ENCODE data around the gene PCYT1A. TPM values are rescaled to one million over a fixed set of nuclear protein-coding genes. Genes with fewer than 3 reads are reported as not detected.

PCYT1A gene
- total RNA-seq, 1 experiment from 2014 or later = 52.2 TPM

- Mint-ChIP-seq H3K9me3 (ENCODE audit: unreplicated experiment) (no peaks in the 10 kb centered on the region), H3K4me1 (ENCODE audit: low read depth, unreplicated experiment) (no peaks in the 10 kb centered on the region), H3K36me3 (ENCODE audit: insufficient read depth, unreplicated experiment) (peaks cover 39% of the 10 kb centered on the region), H3K4me3 (ENCODE audit: unreplicated experiment) (no peak overlapping the region), H3K27me3 (ENCODE audit: insufficient read depth, unreplicated experiment) (no peaks in the 10 kb centered on the region), H3K27ac (ENCODE audit: unreplicated experiment) (no peak overlapping the region)
- Histone ChIP-seq H3K36me3 (ENCODE audit: control insufficient read depth, insufficient read depth, low read length) (no peaks in the 10 kb centered on the region), H3K27me3 (replicated peaks; ENCODE audit: control insufficient read depth, insufficient read depth, low read length) (no peaks in the 10 kb centered on the region), H3K9me3 (no peaks in the 10 kb centered on the region), H3K4me3 (ENCODE audit: low read depth, low read length) (no peak overlapping the region), H3K4me1 (no peaks in the 10 kb centered on the region)
- DNase-seq = no peak
- intact Hi-C loops (cut with micrococcal nuclease; ENCODE audit: unreplicated experiment) = no loop called here
- no peak for TF ChIP-seq CTCF (IDR thresholded peaks at IDR 0.05; ENCODE audit: insufficient read depth in 1 of 2, low read depth in 1 of 2, low read length in 1 of 2, severe bottlenecking in 1 of 2, unreplicated experiment in 1 of 2)
- POLR2A ChIA-PET = no interaction called here
- BruUV-seq (replicated peaks) = no TSS peak
- CTCF ChIA-PET = no interaction called here
These were observed 48.6 kb downstream of the PCYT1A start for GRCh38 chr3:196238612-196239560.

DNA sequence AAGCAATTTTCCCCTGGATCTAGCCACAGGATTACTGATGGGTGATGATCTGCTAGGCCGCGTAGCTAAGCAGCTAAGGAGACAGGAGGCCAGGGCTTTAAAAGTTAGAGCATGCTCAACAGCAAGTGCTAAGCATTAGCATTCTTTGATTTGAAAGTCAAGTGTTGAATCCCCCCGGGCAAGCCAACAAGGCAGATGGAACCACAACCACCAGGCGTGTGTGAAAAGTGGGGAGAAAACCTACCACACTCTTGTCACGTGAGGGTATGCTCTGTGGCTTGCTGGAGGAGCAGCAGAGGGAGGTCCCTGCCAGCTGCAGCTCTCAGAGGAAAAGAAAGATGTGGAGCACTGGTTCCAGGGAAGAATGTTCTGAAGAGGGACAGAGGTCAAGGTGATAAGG lies 50.3 kb downstream of the PCYT1A start:
- POLR2A ChIA-PET = no interaction called here
- CTCF ChIA-PET = no interaction called here

DNA sequence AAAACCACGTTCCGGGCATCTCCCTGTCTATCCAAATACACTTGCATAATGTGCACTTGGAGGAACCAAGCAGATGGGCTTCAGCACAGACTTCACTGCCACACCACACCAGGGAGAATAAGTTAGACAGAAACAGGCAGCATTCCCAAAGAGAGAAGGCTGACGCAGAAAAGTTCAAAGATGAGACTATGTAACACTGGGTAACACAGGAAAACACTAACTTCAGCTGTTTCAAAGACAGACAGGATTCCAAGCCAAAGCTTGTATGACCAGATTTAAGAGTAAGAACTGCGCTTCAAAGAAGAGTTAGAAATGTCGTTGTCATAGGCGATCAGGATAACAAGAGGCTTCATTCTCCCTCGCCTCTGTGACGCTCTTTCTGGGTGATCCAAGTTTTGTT lies 51.3 kb downstream of the PCYT1A start:
- CTCF ChIA-PET = no interaction called here
- peaks cover 26% of the 10 kb centered on the region for H3K36me3 Mint-ChIP-seq (ENCODE audit: insufficient read depth, unreplicated experiment)
- no peak for TF ChIP-seq CTCF (IDR thresholded peaks at IDR 0.05; ENCODE audit: insufficient read depth in 1 of 2, low read depth in 1 of 2, low read length in 1 of 2, severe bottlenecking in 1 of 2, unreplicated experiment in 1 of 2)
- Histone ChIP-seq H3K4me3 (ENCODE audit: low read depth, low read length) (no peak overlapping the region), H3K27me3 (replicated peaks; ENCODE audit: control insufficient read depth, insufficient read depth, low read length) (no peaks in the 10 kb centered on the region), H3K4me1 (no peaks in the 10 kb centered on the region), H3K36me3 (ENCODE audit: control insufficient read depth, insufficient read depth, low read length) (no peaks in the 10 kb centered on the region), H3K9me3 (no peaks in the 10 kb centered on the region)
- no peaks in the 10 kb centered on the region for H3K27me3 Mint-ChIP-seq (ENCODE audit: insufficient read depth, unreplicated experiment)
- intact Hi-C loops (cut with micrococcal nuclease; ENCODE audit: unreplicated experiment) = no loop called here
- DNase-seq = no peak
- H3K27ac Mint-ChIP-seq (ENCODE audit: unreplicated experiment) = no peak overlapping the region
- H3K9me3 Mint-ChIP-seq (ENCODE audit: unreplicated experiment) = no peaks in the 10 kb centered on the region
- no TSS peak for BruUV-seq (replicated peaks)
- POLR2A ChIA-PET = no interaction called here
- H3K4me3 Mint-ChIP-seq (ENCODE audit: unreplicated experiment) = no peak overlapping the region
- H3K4me1 Mint-ChIP-seq (ENCODE audit: low read depth, unreplicated experiment) = no peaks in the 10 kb centered on the region

More for the DNA sequence above, 50.3 kb downstream of the PCYT1A start:
- no TSS peak for BruUV-seq (replicated peaks)
- H3K4me1 Mint-ChIP-seq (ENCODE audit: low read depth, unreplicated experiment) = no peaks in the 10 kb centered on the region
- no peak for DNase-seq
- no peaks in the 10 kb centered on the region for H3K9me3 Mint-ChIP-seq (ENCODE audit: unreplicated experiment)
- no peak overlapping the region for H3K27ac Mint-ChIP-seq (ENCODE audit: unreplicated experiment)
- Histone ChIP-seq H3K36me3 (ENCODE audit: control insufficient read depth, insufficient read depth, low read length) (no peaks in the 10 kb centered on the region), H3K4me1 (no peaks in the 10 kb centered on the region), H3K27me3 (replicated peaks; ENCODE audit: control insufficient read depth, insufficient read depth, low read length) (no peaks in the 10 kb centered on the region), H3K4me3 (ENCODE audit: low read depth, low read length) (no peak overlapping the region), H3K9me3 (no peaks in the 10 kb centered on the region)
- no peak overlapping the region for H3K4me3 Mint-ChIP-seq (ENCODE audit: unreplicated experiment)
- peaks cover 31% of the 10 kb centered on the region for H3K36me3 Mint-ChIP-seq (ENCODE audit: insufficient read depth, unreplicated experiment)
- TF ChIP-seq CTCF (IDR thresholded peaks at IDR 0.05; ENCODE audit: insufficient read depth in 1 of 2, low read depth in 1 of 2, low read length in 1 of 2, severe bottlenecking in 1 of 2, unreplicated experiment in 1 of 2) = no peak
- H3K27me3 Mint-ChIP-seq (ENCODE audit: insufficient read depth, unreplicated experiment) = no peaks in the 10 kb centered on the region
- intact Hi-C loops (cut with micrococcal nuclease; ENCODE audit: unreplicated experiment) = no loop called here

All from Caco-2 (cell line).